ENCODE results near the gene TPRX2.

DNA sequence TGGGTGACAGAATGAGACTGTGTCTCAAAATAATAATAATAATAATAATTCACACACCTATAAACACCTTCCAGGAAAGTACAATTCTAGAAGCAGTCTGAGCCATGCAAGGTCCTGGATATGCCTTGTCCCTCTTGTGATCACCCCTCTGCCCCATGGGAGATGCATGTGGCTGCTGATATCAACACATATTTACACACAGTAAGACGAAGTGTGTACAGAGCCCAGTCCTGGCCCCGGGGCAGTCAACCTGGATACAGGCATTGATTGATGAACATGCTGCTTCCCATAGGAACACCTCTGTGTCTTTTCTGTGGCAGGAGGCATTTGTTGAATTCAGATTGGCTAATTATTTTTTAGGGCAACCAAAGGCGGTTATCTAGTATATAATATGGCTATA, 23.9 kb downstream of the TPRX2 start:
- no peak for TF ChIP-seq EZH2 (IDR thresholded peaks at IDR 0.05; ENCODE audit: borderline replicate concordance, insufficient read depth, low read depth, low read length, poor library complexity, severe bottlenecking)
- TF ChIP-seq, protein P1, sequence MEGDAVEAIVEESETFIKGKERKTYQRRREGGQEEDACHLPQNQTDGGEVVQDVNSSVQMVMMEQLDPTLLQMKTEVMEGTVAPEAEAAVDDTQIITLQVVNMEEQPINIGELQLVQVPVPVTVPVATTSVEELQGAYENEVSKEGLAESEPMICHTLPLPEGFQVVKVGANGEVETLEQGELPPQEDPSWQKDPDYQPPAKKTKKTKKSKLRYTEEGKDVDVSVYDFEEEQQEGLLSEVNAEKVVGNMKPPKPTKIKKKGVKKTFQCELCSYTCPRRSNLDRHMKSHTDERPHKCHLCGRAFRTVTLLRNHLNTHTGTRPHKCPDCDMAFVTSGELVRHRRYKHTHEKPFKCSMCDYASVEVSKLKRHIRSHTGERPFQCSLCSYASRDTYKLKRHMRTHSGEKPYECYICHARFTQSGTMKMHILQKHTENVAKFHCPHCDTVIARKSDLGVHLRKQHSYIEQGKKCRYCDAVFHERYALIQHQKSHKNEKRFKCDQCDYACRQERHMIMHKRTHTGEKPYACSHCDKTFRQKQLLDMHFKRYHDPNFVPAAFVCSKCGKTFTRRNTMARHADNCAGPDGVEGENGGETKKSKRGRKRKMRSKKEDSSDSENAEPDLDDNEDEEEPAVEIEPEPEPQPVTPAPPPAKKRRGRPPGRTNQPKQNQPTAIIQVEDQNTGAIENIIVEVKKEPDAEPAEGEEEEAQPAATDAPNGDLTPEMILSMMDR (IDR thresholded peaks at IDR 0.05): no peak
